Measurements from ENCODE around the gene SLC7A14. TPM values are rescaled to one million over a fixed set of nuclear protein-coding genes. Genes with fewer than 3 reads are reported as not detected.
A peak's percentile ranks its signal among the peaks of the same experiment; 100 is the strongest.

SLC7A14 gene
- total RNA-seq, 4 donors from 2014 or later: not detected

DNA sequence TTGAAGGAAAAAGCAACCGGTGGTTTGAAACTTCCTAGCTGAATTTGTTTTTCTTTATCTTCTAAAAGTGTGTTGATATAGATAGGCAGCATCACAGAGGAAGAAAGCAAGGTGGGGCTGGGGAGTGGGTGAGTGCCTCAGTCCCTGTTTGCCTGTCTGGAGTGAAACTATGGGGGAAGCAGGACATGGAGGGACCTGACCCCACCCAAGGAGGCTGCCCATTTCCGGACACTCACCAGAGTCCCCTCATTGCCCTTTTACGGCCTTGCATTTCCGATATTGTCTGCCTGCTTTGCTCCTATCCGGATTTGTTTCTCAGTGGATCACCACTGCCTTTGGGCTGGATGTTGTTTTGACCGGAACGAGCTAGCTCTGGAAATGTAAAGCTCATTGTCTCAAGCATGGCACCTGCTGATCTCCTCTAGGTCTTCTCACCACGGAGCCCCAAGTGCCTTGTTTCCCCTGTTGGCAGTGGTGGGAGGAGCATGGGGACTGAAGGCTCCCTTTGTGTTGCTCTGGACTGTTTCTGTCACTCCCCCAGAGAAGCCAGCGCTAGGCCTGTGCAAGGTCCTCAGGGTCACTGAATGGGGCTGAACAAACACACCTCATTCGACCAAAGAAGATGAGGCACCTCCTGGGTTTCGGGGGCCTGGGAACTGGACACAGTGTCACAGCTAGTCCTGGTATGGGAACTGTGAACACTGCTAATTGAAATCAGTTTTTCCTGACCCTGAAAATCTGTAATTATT is 160.2 kb downstream of the SLC7A14 start:
- intact Hi-C loops (cut with DNase I; ENCODE audit: low total_unique reads): no loop called here
- WGBS, 2 donors: 74 to 81% methylated on average over 11 of the region's 11 CpGs
- no peak for TF ChIP-seq POLR2A (IDR thresholded peaks at IDR 0.05)
- TF ChIP-seq, protein P1, sequence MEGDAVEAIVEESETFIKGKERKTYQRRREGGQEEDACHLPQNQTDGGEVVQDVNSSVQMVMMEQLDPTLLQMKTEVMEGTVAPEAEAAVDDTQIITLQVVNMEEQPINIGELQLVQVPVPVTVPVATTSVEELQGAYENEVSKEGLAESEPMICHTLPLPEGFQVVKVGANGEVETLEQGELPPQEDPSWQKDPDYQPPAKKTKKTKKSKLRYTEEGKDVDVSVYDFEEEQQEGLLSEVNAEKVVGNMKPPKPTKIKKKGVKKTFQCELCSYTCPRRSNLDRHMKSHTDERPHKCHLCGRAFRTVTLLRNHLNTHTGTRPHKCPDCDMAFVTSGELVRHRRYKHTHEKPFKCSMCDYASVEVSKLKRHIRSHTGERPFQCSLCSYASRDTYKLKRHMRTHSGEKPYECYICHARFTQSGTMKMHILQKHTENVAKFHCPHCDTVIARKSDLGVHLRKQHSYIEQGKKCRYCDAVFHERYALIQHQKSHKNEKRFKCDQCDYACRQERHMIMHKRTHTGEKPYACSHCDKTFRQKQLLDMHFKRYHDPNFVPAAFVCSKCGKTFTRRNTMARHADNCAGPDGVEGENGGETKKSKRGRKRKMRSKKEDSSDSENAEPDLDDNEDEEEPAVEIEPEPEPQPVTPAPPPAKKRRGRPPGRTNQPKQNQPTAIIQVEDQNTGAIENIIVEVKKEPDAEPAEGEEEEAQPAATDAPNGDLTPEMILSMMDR (IDR thresholded peaks at IDR 0.05): no peak

DNA sequence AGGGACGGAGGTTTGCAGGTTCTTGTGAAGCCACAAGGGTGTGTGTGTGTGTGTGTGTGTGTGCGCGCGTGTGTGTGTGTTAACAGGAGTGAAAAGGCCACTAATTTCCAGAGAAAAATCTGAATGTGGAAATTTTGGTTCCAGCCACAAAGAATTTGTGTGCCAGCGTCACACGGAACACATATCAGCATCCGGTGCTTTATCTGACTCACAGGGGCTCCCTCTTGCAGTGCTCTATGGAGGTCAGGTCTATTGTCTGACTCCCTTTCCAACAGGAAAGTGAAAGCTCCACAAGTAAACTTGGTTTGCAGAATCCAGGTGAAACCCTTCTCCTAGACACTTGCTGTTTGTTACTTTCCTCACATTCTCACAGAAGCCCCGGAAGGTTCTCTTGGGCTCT is 161.0 kb downstream of the SLC7A14 start:
- 78 to 81% methylated on average over 8 of the region's 8 CpGs for WGBS, 2 donors
- intact Hi-C loops (cut with DNase I; ENCODE audit: low total_unique reads): loop anchor here (5.0 kb wide), 1 partner anchor 382 kb away; no protein-coding TSS in a partner anchor
- DNase-seq (ENCODE audit: low spot score in 2 of 2): no peak
- TF ChIP-seq, protein P1 (IDR thresholded peaks at IDR 0.05): no peak
- no peak for TF ChIP-seq POLR2A (IDR thresholded peaks at IDR 0.05)
- no peak overlapping the region for H3K4me3 ChIP-seq (ENCODE audit: low read depth, poor library complexity, severe bottlenecking)

More for the DNA sequence above, 160.2 kb downstream of the SLC7A14 start:
- no peak for DNase-seq (ENCODE audit: low spot score in 2 of 2)
- H3K4me3 ChIP-seq (ENCODE audit: low read depth, poor library complexity, severe bottlenecking): no peak overlapping the region

DNA sequence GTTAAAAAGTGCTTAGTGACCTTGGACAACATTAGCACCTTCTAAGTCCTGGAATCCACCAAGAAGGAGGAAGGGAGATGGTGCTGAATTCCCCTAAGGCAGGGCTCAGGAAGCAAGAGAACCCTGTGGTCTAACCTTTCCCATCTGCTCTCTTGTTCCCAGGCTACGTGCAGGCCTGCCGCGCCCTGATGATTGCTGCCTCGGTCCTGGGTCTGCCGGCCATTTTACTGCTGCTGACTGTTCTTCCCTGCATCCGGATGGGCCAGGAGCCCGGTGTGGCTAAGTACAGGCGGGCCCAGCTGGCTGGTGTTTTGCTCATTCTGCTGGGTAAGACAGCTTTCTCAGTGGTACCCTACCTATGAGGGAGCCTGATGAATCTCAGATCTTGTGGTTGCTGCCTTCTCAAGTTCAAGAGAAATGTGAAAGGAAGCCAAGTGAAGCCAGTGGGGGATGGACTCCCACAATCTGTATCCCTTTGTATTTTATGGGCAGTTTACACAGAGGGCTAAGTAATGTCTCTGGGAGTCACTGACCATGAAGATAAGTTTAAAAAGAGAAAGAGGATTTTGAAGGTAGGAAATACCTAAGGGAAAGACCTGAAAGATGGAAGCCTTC is 162.8 kb downstream of the SLC7A14 start:
- intact Hi-C loops (cut with DNase I; ENCODE audit: low total_unique reads): loop anchor here (5.0 kb wide), 1 partner anchor 384 kb away; no protein-coding TSS in a partner anchor
- DNase-seq (ENCODE audit: low spot score in 2 of 2): no peak
- WGBS, 2 donors: 82 to 89% methylated on average over 8 of the region's 8 CpGs
- no peak overlapping the region for H3K4me3 ChIP-seq (ENCODE audit: low read depth, poor library complexity, severe bottlenecking)
- TF ChIP-seq, protein P1 (IDR thresholded peaks at IDR 0.05): no peak
- no peak for TF ChIP-seq POLR2A (IDR thresholded peaks at IDR 0.05)

GRCh38 chr3:170421758-170422157 is 164.1 kb downstream of the SLC7A14 start:
- DNase-seq (ENCODE audit: low spot score in 2 of 2): no peak
- 65 to 75% methylated on average over 2 of the region's 2 CpGs for WGBS, 2 donors
- H3K4me3 ChIP-seq (ENCODE audit: low read depth, poor library complexity, severe bottlenecking): no peak overlapping the region
- TF ChIP-seq, protein P1 (IDR thresholded peaks at IDR 0.05): no peak
- no peak for TF ChIP-seq POLR2A (IDR thresholded peaks at IDR 0.05)
- intact Hi-C loops (cut with DNase I; ENCODE audit: low total_unique reads): loop anchor here (5.0 kb wide), 1 partner anchor 386 kb away; no protein-coding TSS in a partner anchor

GRCh38 chr3:170421111-170421641 is 164.7 kb downstream of the SLC7A14 start:
- TF ChIP-seq, protein P1 (IDR thresholded peaks at IDR 0.05): no peak
- TF ChIP-seq POLR2A (IDR thresholded peaks at IDR 0.05): no peak
- 49 to 64% methylated on average over 12 of the region's 12 CpGs for WGBS, 2 donors
- intact Hi-C loops (cut with DNase I; ENCODE audit: low total_unique reads): loop anchor here (5.0 kb wide), 1 partner anchor 386 kb away; no protein-coding TSS in a partner anchor
- no peak overlapping the region for H3K4me3 ChIP-seq (ENCODE audit: low read depth, poor library complexity, severe bottlenecking)
- peak in 1 of 2 donors; percentile 90 for DNase-seq (ENCODE audit: low spot score in 2 of 2)
